Measurements from ENCODE around the gene NAA80. TPM values are rescaled to one million over a fixed set of nuclear protein-coding genes. Genes with fewer than 3 reads are reported as not detected.
A peak's percentile ranks its signal among the peaks of the same experiment; 100 is the strongest.

NAA80 gene
- 1 to 10 TPM; 6.7 to 10.0 TPM for total RNA-seq

GRCh38 chr3:50298836-50299637 lies at the start of gene NAA80, which contains the start of gene HYAL3:
Gene NAA80, minus strand, starts transcription at chr3:50299405. Its CDS starts 1,942 bp downstream, at chr3:50297463.
Gene HYAL3, minus strand, starts transcription at chr3:50299405. Its CDS starts 3,803 bp downstream, at chr3:50295602.
- Histone ChIP-seq H3K4me3 (peak within 1 kb of the TSS; percentile 47), H3K4me1 (peaks cover 15% of the 10 kb centered on the region), H3K27ac (peak within 1 kb of the TSS; percentile 91), H3K9ac (ENCODE audit: low read depth in 2 of 2, low read length in 2 of 2) (peak within 1 kb of the TSS; percentile 91 to 97), H3K27me3 (no peaks in the 10 kb centered on the region), H3K36me3 (no peaks in the 10 kb centered on the region), H3K9me3 (no peaks in the 10 kb centered on the region)
- DNase-seq = peak; percentile 100
- intact Hi-C loops (cut with DNase I) = no loop called here
- TF ChIP-seq CTCF (IDR thresholded peaks at IDR 0.05) = peak; percentile 25

GRCh38 chr3:50347187-50347813 lies 48.1 kb upstream of the NAA80 start:
- TF ChIP-seq CTCF (IDR thresholded peaks at IDR 0.05) = peak; percentile 47
- no peaks in the 10 kb centered on the region for H3K9me3 ChIP-seq
- no peak overlapping the region for H3K9ac ChIP-seq (ENCODE audit: low read depth in 2 of 2, low read length in 2 of 2)
- intact Hi-C loops (cut with DNase I) = loop anchor here (5.0 kb wide), 1 partner anchor 195 kb away; no protein-coding TSS in a partner anchor
- no peaks in the 10 kb centered on the region for H3K36me3 ChIP-seq
- DNase-seq = peak; percentile 73
- H3K27ac ChIP-seq = no peak overlapping the region
- no peak overlapping the region for H3K4me3 ChIP-seq
- H3K27me3 ChIP-seq = no peaks in the 10 kb centered on the region
- peaks cover 19% of the 10 kb centered on the region for H3K4me1 ChIP-seq

- intact Hi-C loops (cut with DNase I) = loop anchor here (5.0 kb wide), 1 partner anchor 197 kb away; no protein-coding TSS in a partner anchor
- peaks cover 10% of the 10 kb centered on the region for H3K4me1 ChIP-seq
Measured at GRCh38 chr3:50345586-50346234, 46.5 kb upstream of the NAA80 start, which contains the start of gene ZMYND10. Gene ZMYND10, minus strand, starts transcription at chr3:50345732. Its CDS starts 153 bp downstream, at chr3:50345579.

GRCh38 chr3:50345008-50345407 lies 45.8 kb upstream of the NAA80 start:
- TF ChIP-seq CTCF (IDR thresholded peaks at IDR 0.05) = no peak
- no peak overlapping the region for H3K27ac ChIP-seq
- no peak overlapping the region for H3K9ac ChIP-seq (ENCODE audit: low read depth in 2 of 2, low read length in 2 of 2)
- H3K4me3 ChIP-seq = peak overlapping the region; percentile 25
- no peaks in the 10 kb centered on the region for H3K36me3 ChIP-seq
- intact Hi-C loops (cut with DNase I) = loop anchor here (5.0 kb wide), 1 partner anchor 197 kb away; no protein-coding TSS in a partner anchor
- no peaks in the 10 kb centered on the region for H3K9me3 ChIP-seq
- peaks cover 10% of the 10 kb centered on the region for H3K4me1 ChIP-seq
- no peaks in the 10 kb centered on the region for H3K27me3 ChIP-seq
- no peak for DNase-seq

More at GRCh38 chr3:50345586-50346234, 46.5 kb upstream of the NAA80 start, which contains the start of gene ZMYND10:
- DNase-seq = peak; percentile 88
- H3K4me3 ChIP-seq = peak within 1 kb of the TSS; percentile 25
- TF ChIP-seq CTCF (IDR thresholded peaks at IDR 0.05) = no peak
- H3K9me3 ChIP-seq = no peaks in the 10 kb centered on the region
- no peak within 1 kb of the TSS for H3K27ac ChIP-seq
- H3K27me3 ChIP-seq = no peaks in the 10 kb centered on the region
- H3K9ac ChIP-seq (ENCODE audit: low read depth in 2 of 2, low read length in 2 of 2) = no peak within 1 kb of the TSS
- no peaks in the 10 kb centered on the region for H3K36me3 ChIP-seq
